Measurements from ENCODE around the gene OR6M1.

Gene OR6M1

GRCh38 chr11:123797114-123797513 lies 9.0 kb downstream of the OR6M1 start:
- no peak for DNase-seq (ENCODE audit: extremely low spot score)
- POLR2A ChIA-PET, result no interaction called here
- TF ChIP-seq CTCF (IDR thresholded peaks at IDR 0.05; ENCODE audit: control extremely low read depth, extremely low read depth, low read depth, missing control alignments), result no peak
- CTCF ChIA-PET, result no interaction called here

DNA sequence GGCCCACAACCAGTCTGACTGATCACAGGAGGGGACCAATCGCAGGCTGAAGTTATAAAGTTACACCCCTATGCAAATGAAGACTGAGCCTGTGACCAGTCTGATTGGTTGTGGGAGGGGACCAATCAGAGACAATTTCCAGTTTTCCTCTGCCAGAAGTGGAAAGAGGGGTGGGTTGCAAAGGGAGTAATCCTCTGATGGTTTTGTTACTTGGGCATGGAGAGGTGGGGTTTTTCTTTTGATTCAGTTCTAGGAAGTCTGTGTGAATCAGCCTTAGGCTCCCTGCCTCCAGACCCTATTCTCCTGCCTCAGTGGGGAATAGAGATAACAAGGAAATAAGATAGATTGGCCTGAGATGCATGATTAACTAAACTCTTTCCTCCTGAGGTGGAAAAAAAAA lies 9.9 kb downstream of the OR6M1 start:
- TF ChIP-seq CTCF (IDR thresholded peaks at IDR 0.05; ENCODE audit: control extremely low read depth, extremely low read depth, low read depth, missing control alignments), result no peak
- ChIA-PET CTCF (no interaction called here), POLR2A (no interaction called here)
- no peak for DNase-seq (ENCODE audit: extremely low spot score)

DNA sequence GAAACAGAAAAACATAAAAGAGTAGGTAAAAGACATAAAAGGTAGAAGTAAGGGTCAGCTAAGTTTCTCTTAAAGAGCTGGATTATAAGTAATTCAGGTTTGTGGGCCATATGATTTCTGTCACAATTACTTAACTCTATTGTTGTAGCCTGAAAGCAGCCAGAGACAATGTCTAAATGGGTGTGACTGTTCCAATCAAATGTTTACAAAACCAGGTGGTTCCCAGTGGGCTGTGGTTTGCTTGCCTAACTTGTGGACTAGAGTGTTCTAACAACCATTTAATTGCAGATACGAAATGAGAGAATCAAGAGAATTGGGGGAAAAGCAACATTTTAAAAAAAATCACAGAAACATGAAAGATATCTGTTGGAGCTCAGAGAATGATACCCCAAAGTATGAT lies 22.6 kb downstream of the OR6M1 start:
- CTCF ChIA-PET, result no interaction called here
- no peak for TF ChIP-seq CTCF (IDR thresholded peaks at IDR 0.05; ENCODE audit: control extremely low read depth, extremely low read depth, low read depth, missing control alignments)
- no peak for DNase-seq (ENCODE audit: extremely low spot score)
- POLR2A ChIA-PET, result no interaction called here

DNA sequence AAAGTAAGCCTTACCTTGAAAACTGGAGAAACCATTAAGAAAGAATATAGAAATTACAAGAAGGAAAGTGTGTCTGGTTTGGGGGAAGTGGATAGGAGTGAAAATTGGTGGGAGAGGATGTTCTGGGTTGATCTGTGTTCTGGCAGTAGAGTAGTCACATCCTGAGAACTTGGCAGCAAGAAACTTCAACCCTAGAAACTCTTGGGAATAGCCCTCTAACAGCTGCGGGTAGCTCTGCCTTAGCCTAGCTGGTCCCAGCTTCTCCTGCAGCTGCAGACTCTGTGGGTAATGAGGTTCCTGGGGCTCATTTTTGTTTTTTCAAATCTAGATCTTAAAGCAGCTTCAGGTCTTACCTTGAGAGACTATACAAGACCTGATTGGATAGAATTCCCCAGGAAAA lies 27.6 kb downstream of the OR6M1 start:
- ChIA-PET CTCF (interaction anchor here (1.0 kb wide), 1 partner anchor 10 kb away, joined by 4 read pairs; no protein-coding TSS in a partner anchor), POLR2A (no interaction called here)
- TF ChIP-seq CTCF (IDR thresholded peaks at IDR 0.05; ENCODE audit: control extremely low read depth, extremely low read depth, low read depth, missing control alignments), result no peak
- DNase-seq (ENCODE audit: extremely low spot score), result no peak

DNA sequence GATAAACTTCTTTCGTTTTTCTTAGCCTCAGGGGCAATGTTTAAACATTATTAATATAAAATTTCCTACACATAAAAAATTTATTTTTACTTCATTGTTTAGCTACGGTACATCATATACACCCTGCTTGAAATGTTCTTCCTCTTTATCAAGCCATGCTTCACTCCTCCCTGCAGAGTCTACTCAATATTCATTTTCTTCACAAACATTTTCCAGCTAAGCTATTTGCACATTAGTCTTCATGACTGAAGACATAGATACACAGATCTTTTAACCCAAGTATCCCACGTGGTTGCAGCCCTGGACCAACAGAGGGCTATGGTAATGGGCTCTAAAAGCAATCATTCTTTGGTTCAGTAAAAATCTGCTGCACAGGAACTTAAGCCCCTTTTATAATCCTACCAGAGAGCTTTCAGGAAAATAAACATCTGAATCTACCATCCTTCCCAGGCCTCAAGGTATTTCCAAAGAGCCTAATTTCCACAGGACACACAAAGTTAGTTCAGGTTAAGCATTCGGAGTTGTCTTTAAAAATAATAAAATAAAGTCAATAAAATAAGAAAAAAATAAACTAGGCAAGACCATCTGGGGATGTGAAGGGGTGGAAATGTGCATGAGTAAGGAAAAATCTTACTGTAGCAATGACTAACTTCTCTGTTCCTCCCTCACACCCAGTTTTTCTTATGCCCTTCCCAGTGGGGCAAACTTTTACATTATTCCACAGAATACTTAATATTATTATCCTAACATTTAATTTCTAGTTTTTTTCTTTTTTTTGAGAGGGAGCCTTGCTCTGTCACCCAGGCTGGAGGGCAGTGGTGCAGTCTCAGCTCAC lies 30.2 kb downstream of the OR6M1 start:
- no peak for TF ChIP-seq CTCF (IDR thresholded peaks at IDR 0.05; ENCODE audit: control extremely low read depth, extremely low read depth, low read depth, missing control alignments)
- ChIA-PET POLR2A (no interaction called here), CTCF (interaction anchor here (1.0 to 1.8 kb wide), 2 partner anchors 9 to 44 kb away, joined by 3 to 8 read pairs; no protein-coding TSS in a partner anchor)
- no peak for DNase-seq (ENCODE audit: extremely low spot score)

DNA sequence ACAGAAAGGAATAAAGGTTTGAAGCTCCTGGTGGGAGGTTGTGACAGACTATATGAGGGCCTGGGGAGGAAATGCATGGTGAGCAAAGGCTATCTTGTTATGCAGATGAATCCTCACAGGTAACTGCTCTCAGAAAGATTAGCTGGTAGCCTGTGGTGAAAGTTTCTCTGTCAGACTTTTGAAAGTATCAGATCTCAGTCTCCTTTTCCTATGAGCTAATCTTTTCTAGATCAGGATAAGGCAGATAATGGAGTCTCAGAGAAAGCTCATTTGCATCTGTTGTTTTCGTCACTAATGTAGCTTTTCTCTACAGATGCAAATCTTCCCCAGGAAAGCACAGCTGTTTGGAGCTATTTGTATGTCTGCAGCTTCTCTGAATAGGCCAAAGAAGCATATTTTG lies 30.9 kb downstream of the OR6M1 start:
- ChIA-PET CTCF (interaction anchor here (1.0 to 1.8 kb wide), 2 partner anchors 9 to 43 kb away, joined by 3 to 8 read pairs; no protein-coding TSS in a partner anchor), POLR2A (no interaction called here)
- TF ChIP-seq CTCF (IDR thresholded peaks at IDR 0.05; ENCODE audit: control extremely low read depth, extremely low read depth, low read depth, missing control alignments), result no peak
- DNase-seq (ENCODE audit: extremely low spot score), result no peak

Measured in GM10248 (cell line).